Endothelial cell of umbilical vein (primary cell): Measurements from ENCODE around the gene ATP9B. TPM values are rescaled to one million over a fixed set of nuclear protein-coding genes. Genes with fewer than 3 reads are reported as not detected.

ENCODE experiments used
- BruUV-seq: library from RNA; stranded (reverse); fragments of 400-500 nt; replicated peaks from 2 replicates; lab custom pipeline; 2021; lab: Mats Ljungman, UMichigan
- CTCF ChIA-PET: fragments of 300-600, 350-600 bp; sonication (Branson Sonifier 250); formaldehyde crosslinking; loops from one replicate; lab custom pipeline; 2021; ENCODE audit warnings: antibody characterized with exemption, inconsistent platforms; lab: Charles Lee
- POLR2A ChIA-PET: fragments of 300-600, 350-600 bp; sonication (Branson Sonifier 250); formaldehyde crosslinking; loops from one replicate; lab custom pipeline; 2021; ENCODE audit warnings: antibody characterized with exemption, inconsistent platforms; lab: Charles Lee
- DNase-seq: peaks from one replicate; pipeline ENCODE4 v3.0.0-alpha.2; 2011; ENCODE audit warnings: low read depth, low spot score
- FAIRE-seq: peaks from 2 replicates; lab custom pipeline; 2011; peaks lifted over from hg19 to GRCh38; lab: Jason Lieb, UNC
- H2AFZ ChIP-seq: 2 replicates; pipeline ENCODE4 v1.6.0; 2012; ENCODE audit warnings: low read depth, low read length, control low read depth, inconsistent platforms
- H3K27ac ChIP-seq: 2 replicates; pipeline ENCODE4 v1.5.1; 2011; ENCODE audit warnings: low read depth, mild to moderate bottlenecking, control low read depth, low read length, moderate library complexity; ENCODE audit not compliant: insufficient read depth
- H3K27me3 ChIP-seq, 2 experiments: 2 replicates each; pipeline versions ENCODE4 v1.6.0 to v1.6.1; 2011; ENCODE audit warnings: low read length in 2 of 2, mixed read lengths in 1 of 2; ENCODE audit not compliant: control insufficient read depth in 2 of 2, insufficient read depth in 2 of 2
- H3K36me3 ChIP-seq, 2 experiments: 2 replicates in 1 of 2; 3 replicates in 1 of 2; pipeline ENCODE4 v1.5.1; 2011; ENCODE audit warnings: low read length in 2 of 2, mild to moderate bottlenecking in 1 of 2, moderate library complexity in 1 of 2; ENCODE audit not compliant: control insufficient read depth in 2 of 2, insufficient read depth in 2 of 2; ENCODE audit errors: extremely low read depth in 1 of 2
- H3K4me1 ChIP-seq: 3 replicates; pipeline ENCODE4 v1.5.1; 2011; ENCODE audit warnings: mild to moderate bottlenecking, low read length; ENCODE audit not compliant: control insufficient read depth, insufficient read depth; ENCODE audit errors: extremely low read depth
- H3K4me2 ChIP-seq: 2 replicates; pipeline ENCODE4 v1.6.1; 2011; ENCODE audit warnings: low read length, control low read depth, mixed read lengths; ENCODE audit not compliant: insufficient read depth
- H3K4me3 ChIP-seq, 3 experiments: fragments of 200-600 bp in 1 of 3; sonication (generic), shearing (Covaris generic) in 1 of 3; replicated peaks in 1 of 3; 2 replicates each; pipeline ENCODE4 v1.5.1; 2011 to 2016; ENCODE audit warnings: control low read depth in 3 of 3, low read length in 3 of 3, mild to moderate bottlenecking in 2 of 3, inconsistent platforms in 1 of 3, low read depth in 1 of 3, moderate library complexity in 1 of 3; ENCODE audit not compliant: insufficient read depth in 1 of 3
- H3K79me2 ChIP-seq: 2 replicates; pipeline ENCODE4 v1.6.0; 2012; ENCODE audit warnings: low read length, inconsistent platforms; ENCODE audit not compliant: control insufficient read depth, insufficient read depth
- H3K9ac ChIP-seq: replicated peaks from 2 replicates; pipeline ENCODE3; 2011; ENCODE audit warnings: low read length, control low read depth; ENCODE audit not compliant: insufficient read depth; ENCODE audit errors: extremely low read depth
- H3K9me1 ChIP-seq: replicated peaks from 3 replicates; pipeline ENCODE4 v1.6.0; 2011; ENCODE audit warnings: mild to moderate bottlenecking, low read length; ENCODE audit not compliant: control insufficient read depth, insufficient read depth; ENCODE audit errors: extremely low read depth
- H3K9me3 ChIP-seq: replicated peaks from 2 replicates; pipeline ENCODE4 v1.5.1; 2012; ENCODE audit warnings: low read length, inconsistent platforms; ENCODE audit not compliant: control insufficient read depth, insufficient read depth
- H4K20me1 ChIP-seq: replicated peaks from 2 replicates; pipeline ENCODE3; 2011; ENCODE audit warnings: mild to moderate bottlenecking, low read length; ENCODE audit not compliant: control insufficient read depth, insufficient read depth; ENCODE audit errors: extremely low read depth
- EZH2 ChIP-seq: IDR thresholded peaks from 2 replicates; pipeline ENCODE4 v1.6.1; 2012; ENCODE audit warnings: borderline replicate concordance, low read depth, mild to moderate bottlenecking, moderate library complexity, low read length, inconsistent platforms; ENCODE audit not compliant: severe bottlenecking
- FOS ChIP-seq: IDR thresholded peaks from 2 replicates; pipeline ENCODE4 v1.6.1; 2011; ENCODE audit warnings: mild to moderate bottlenecking, low read length, moderate library complexity, borderline replicate concordance; ENCODE audit not compliant: insufficient read depth
- GATA2 ChIP-seq: IDR thresholded peaks from 2 replicates; pipeline ENCODE4 v1.7.0; 2011; ENCODE audit warnings: low read depth, mild to moderate bottlenecking, moderate library complexity, mixed read lengths, low read length; ENCODE audit not compliant: insufficient read length, insufficient read depth
- JUN ChIP-seq: IDR thresholded peaks from 2 replicates; pipeline ENCODE4 v1.6.1; 2011; ENCODE audit warnings: borderline replicate concordance, low read depth; ENCODE audit not compliant: insufficient read length, insufficient read depth
- MAX ChIP-seq: IDR thresholded peaks from 2 replicates; pipeline ENCODE4 v1.6.1; 2011; ENCODE audit not compliant: insufficient read depth, insufficient read length
- MYC ChIP-seq: IDR thresholded peaks from one replicate; pipeline ENCODE4 v1.6.1; 2011; ENCODE audit warnings: mild to moderate bottlenecking, low read depth, low read length
- POLR2A ChIP-seq: IDR thresholded peaks from 2 replicates; pipeline ENCODE4 v1.6.1; 2012; ENCODE audit warnings: low read depth, mild to moderate bottlenecking, control low read depth, low read length
- POLR2AphosphoS5 ChIP-seq: IDR thresholded peaks from 2 replicates; pipeline ENCODE4 v1.6.1; 2012; ENCODE audit warnings: low read depth, mild to moderate bottlenecking, control low read depth, low read length, moderate library complexity; ENCODE audit not compliant: insufficient read depth
- dilution Hi-C: fragments of 300-500 bp; cut with MboI; formaldehyde crosslinking; loops from one replicate; pipeline ENCODE4 v1.15.0; 2019; ENCODE audit warnings: low sequenced_read_pairs; ENCODE audit not compliant: extremely low pct_ligation_motif_present
- intact Hi-C: fragments of 100-400 bp; cut with micrococcal nuclease; formaldehyde crosslinking; loops from one replicate; pipeline ENCODE4 v1.10.0; 2022
- polyA plus RNA-seq, 4 experiments: library from polyadenylated mRNA; depleted of rRNA in 3 of 4; stranded (reverse) in 3 of 4; unstranded in 1 of 4; fragments of >200 nt; gene quantifications; 2 replicates each; pipeline versions ENCODE4 v1.2.1 to v1.2.3, GENCODE V29; 2011 to 2012; ENCODE audit warnings: missing spikeins in 1 of 4
- total RNA-seq: library from RNA; stranded (reverse); gene quantifications from 2 replicates; pipeline ENCODE4 v1.2.3, GENCODE V29; 2021
- TF ChIP-seq, protein P1 (sequence below), 2 donors: IDR thresholded peaks; 1 replicate in 1 of 2; 2 replicates in 1 of 2; pipeline ENCODE4 v1.5.1; 2011; ENCODE audit warnings: low read length in 2 of 2, mild to moderate bottlenecking in 2 of 2, moderate library complexity in 2 of 2, control low read depth in 1 of 2, inconsistent platforms in 1 of 2, low read depth in 1 of 2; ENCODE audit not compliant: insufficient read depth in 1 of 2; ENCODE audit errors: extremely low read depth in 1 of 2

Gene ATP9B
- total and polyA plus RNA-seq, 2 donors (not counting 3 experiments of a cell fraction or from before 2014, with no cell fraction given), result 14.6 to 18.2 TPM

DNA sequence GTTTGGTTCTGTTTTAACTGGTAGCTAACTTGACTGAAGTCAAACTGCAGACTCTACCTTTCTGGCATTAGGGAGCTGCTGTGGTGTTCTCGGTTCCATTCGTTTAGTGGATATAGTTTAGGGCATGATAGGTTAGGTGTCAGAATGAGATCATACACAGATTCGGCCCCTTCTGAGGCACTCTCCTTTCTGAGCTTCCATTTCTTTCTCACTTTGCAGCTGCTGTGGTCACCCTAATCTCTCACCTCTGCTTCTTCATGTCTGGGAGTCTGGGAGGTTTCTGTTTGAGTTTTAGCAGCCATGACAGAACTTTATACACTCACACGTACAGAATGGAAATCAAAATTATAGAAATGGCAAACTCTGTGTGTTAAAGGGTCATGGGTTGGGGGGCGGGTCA, 122.8 kb downstream of the ATP9B start:
- no peaks in the 10 kb centered on the region for H3K9me3 ChIP-seq
- H3K27ac ChIP-seq, result no peak overlapping the region
- DNase-seq, result no peak
- H4K20me1 ChIP-seq, result no peaks in the 10 kb centered on the region
- no peak overlapping the region for H2AFZ ChIP-seq
- ChIA-PET POLR2A (no interaction called here), CTCF (no interaction called here)
- dilution Hi-C loops, result no loop called here
- intact Hi-C loops, result no loop called here
- no peaks in the 10 kb centered on the region for H3K79me2 ChIP-seq
- no peak for FAIRE-seq
- H3K36me3 ChIP-seq, result no peaks in the 10 kb centered on the region
- no peaks in the 10 kb centered on the region for H3K9me1 ChIP-seq
- BruUV-seq, result no TSS peak
- peaks cover 10% of the 10 kb centered on the region for H3K4me1 ChIP-seq
- no peak overlapping the region for H3K4me3 ChIP-seq
- H3K9ac ChIP-seq, result no peak overlapping the region
- TF ChIP-seq POLR2AphosphoS5 (no peak), GATA2 (no peak), JUN (no peak), POLR2A (no peak), MAX (no peak), FOS (no peak), EZH2 (no peak), MYC (no peak)
- TF ChIP-seq, protein P1, sequence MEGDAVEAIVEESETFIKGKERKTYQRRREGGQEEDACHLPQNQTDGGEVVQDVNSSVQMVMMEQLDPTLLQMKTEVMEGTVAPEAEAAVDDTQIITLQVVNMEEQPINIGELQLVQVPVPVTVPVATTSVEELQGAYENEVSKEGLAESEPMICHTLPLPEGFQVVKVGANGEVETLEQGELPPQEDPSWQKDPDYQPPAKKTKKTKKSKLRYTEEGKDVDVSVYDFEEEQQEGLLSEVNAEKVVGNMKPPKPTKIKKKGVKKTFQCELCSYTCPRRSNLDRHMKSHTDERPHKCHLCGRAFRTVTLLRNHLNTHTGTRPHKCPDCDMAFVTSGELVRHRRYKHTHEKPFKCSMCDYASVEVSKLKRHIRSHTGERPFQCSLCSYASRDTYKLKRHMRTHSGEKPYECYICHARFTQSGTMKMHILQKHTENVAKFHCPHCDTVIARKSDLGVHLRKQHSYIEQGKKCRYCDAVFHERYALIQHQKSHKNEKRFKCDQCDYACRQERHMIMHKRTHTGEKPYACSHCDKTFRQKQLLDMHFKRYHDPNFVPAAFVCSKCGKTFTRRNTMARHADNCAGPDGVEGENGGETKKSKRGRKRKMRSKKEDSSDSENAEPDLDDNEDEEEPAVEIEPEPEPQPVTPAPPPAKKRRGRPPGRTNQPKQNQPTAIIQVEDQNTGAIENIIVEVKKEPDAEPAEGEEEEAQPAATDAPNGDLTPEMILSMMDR (IDR thresholded peaks at IDR 0.05; ENCODE audit: extremely low read depth in 1 of 2, insufficient read depth in 1 of 2, low read depth in 1 of 2, low read length in 2 of 2), result no peak
- H3K27me3 ChIP-seq, result no peaks in the 10 kb centered on the region
- H3K4me2 ChIP-seq, result no peak overlapping the region
